IMR-90 (cell line): Measurements from ENCODE around the gene MTHFD2L. TPM values are rescaled to one million over a fixed set of nuclear protein-coding genes. Genes with fewer than 3 reads are reported as not detected.

ENCODE experiments used
- ATAC-seq: fragments of 200-7000 bp; cut with Tn5 transposase; 2 replicates; pipeline ENCODE4 v1.9.1; 2020; ENCODE audit warnings: low read depth, mild to moderate bottlenecking, moderate library complexity
- BruUV-seq: library from RNA; stranded (reverse); fragments of 400-500 nt; replicated peaks from 2 replicates; lab custom pipeline; 2021; lab: Mats Ljungman, UMichigan
- CTCF ChIA-PET: fragments of 300-600 bp; formaldehyde crosslinking; extraction: SDS; loops from one replicate; lab custom pipeline; 2021; ENCODE audit warnings: antibody characterized with exemption; lab: Yijun Ruan, JAX
- POLR2A ChIA-PET: fragments of 300-600 bp; sonication (Branson Sonifier 250); formaldehyde crosslinking; loops from one replicate; lab custom pipeline; 2022; ENCODE audit warnings: antibody characterized with exemption; ENCODE audit not compliant: unreplicated experiment; lab: Charles Lee
- DNase-seq: peaks from one replicate; pipeline ENCODE4 v3.0.0; 2013
- H2AFZ ChIP-seq: replicated peaks from 2 replicates; pipeline ENCODE3; 2013; ENCODE audit warnings: low read length, mild to moderate bottlenecking; ENCODE audit not compliant: poor library complexity
- H2AK5ac ChIP-seq: 2 replicates; pipeline ENCODE4 v1.6.1; 2013; ENCODE audit warnings: low read depth, low read length, inconsistent platforms
- H2AK9ac ChIP-seq: replicated peaks from 2 replicates; pipeline ENCODE3; 2013; ENCODE audit warnings: mild to moderate bottlenecking, low read depth, low read length, moderate library complexity; ENCODE audit not compliant: poor library complexity
- H2BK120ac ChIP-seq: 2 replicates; pipeline ENCODE4 v1.6.1; 2013; ENCODE audit warnings: low read depth, low read length, inconsistent platforms
- H2BK15ac ChIP-seq: 3 replicates; pipeline ENCODE4 v1.6.1; 2013; ENCODE audit warnings: low read depth, low read length, inconsistent platforms
- H2BK20ac ChIP-seq: 2 replicates; pipeline ENCODE4 v1.6.1; 2013; ENCODE audit warnings: low read depth, mild to moderate bottlenecking, inconsistent platforms, low read length, moderate library complexity
- H2BK5ac ChIP-seq: 2 replicates; pipeline ENCODE4 v1.6.1; 2013; ENCODE audit warnings: mild to moderate bottlenecking, low read depth, low read length, inconsistent platforms; ENCODE audit not compliant: poor library complexity, severe bottlenecking
- H3K14ac ChIP-seq: replicated peaks from 2 replicates; pipeline ENCODE4 v1.6.1; 2013; ENCODE audit warnings: low read depth, low read length, inconsistent platforms
- H3K18ac ChIP-seq: 2 replicates; pipeline ENCODE4 v1.6.1; 2013; ENCODE audit warnings: low read depth, low read length, control low read depth
- H3K23ac ChIP-seq: 2 replicates; pipeline ENCODE4 v1.6.1; 2013; ENCODE audit warnings: low read depth, low read length, inconsistent platforms
- H3K27ac ChIP-seq: 2 replicates; pipeline ENCODE4 v1.5.1; 2013; ENCODE audit warnings: mild to moderate bottlenecking, control low read depth, low read length; ENCODE audit not compliant: insufficient read depth
- H3K27me3 ChIP-seq: 2 replicates; pipeline ENCODE4 v1.6.1; 2013; ENCODE audit warnings: low read length; ENCODE audit not compliant: control insufficient read depth, insufficient read depth
- H3K36me3 ChIP-seq: 2 replicates; pipeline ENCODE4 v1.6.1; 2013; ENCODE audit warnings: low read length, mixed read lengths; ENCODE audit not compliant: control insufficient read depth, insufficient read depth
- H3K4ac ChIP-seq: 2 replicates; pipeline ENCODE4 v1.6.1; 2013; ENCODE audit warnings: low read depth, low read length, inconsistent platforms
- H3K4me1 ChIP-seq: 2 replicates; pipeline ENCODE4 v1.6.1; 2013; ENCODE audit warnings: low read length, mixed read lengths; ENCODE audit not compliant: control insufficient read depth, insufficient read depth
- H3K4me2 ChIP-seq: 2 replicates; pipeline ENCODE4 v1.6.1; 2013; ENCODE audit warnings: low read depth, mild to moderate bottlenecking, control low read depth, low read length, moderate library complexity
- H3K4me3 ChIP-seq: 2 replicates; pipeline ENCODE4 v1.5.1; 2013; ENCODE audit warnings: low read depth, mild to moderate bottlenecking, control low read depth, low read length, moderate library complexity; ENCODE audit not compliant: insufficient read depth
- H3K56ac ChIP-seq: 2 replicates; pipeline ENCODE4 v1.6.1; 2013; ENCODE audit warnings: low read length, inconsistent platforms; ENCODE audit not compliant: insufficient read depth; ENCODE audit errors: extremely low read depth
- H3K79me1 ChIP-seq, 2 experiments: 2 replicates each; pipeline ENCODE4 v1.6.1; 2013; ENCODE audit warnings: low read length in 2 of 2, inconsistent platforms in 1 of 2, low read depth in 1 of 2
- H3K9ac ChIP-seq: 2 replicates; pipeline ENCODE4 v1.6.1; 2013; ENCODE audit warnings: low read depth, low read length, control low read depth
- H3K9me1 ChIP-seq: 2 replicates; pipeline ENCODE4 v1.6.1; 2013; ENCODE audit warnings: low read length, inconsistent platforms; ENCODE audit not compliant: insufficient read depth
- H3K9me3 ChIP-seq: 2 replicates; pipeline ENCODE4 v1.6.1; 2013; ENCODE audit warnings: low read length; ENCODE audit not compliant: control insufficient read depth, insufficient read depth
- H4K20me1 ChIP-seq: 2 replicates; pipeline ENCODE4 v1.6.1; 2013; ENCODE audit warnings: low read length, inconsistent platforms; ENCODE audit not compliant: insufficient read depth
- H4K5ac ChIP-seq: 2 replicates; pipeline ENCODE4 v1.6.1; 2013; ENCODE audit warnings: mild to moderate bottlenecking, low read depth, low read length, control low read depth
- H4K8ac ChIP-seq, 2 experiments: 2 replicates each; pipeline ENCODE4 v1.6.1; 2013; ENCODE audit warnings: low read depth in 2 of 2, low read length in 2 of 2, control low read depth in 1 of 2, inconsistent platforms in 1 of 2
- H4K91ac ChIP-seq: 2 replicates; pipeline ENCODE4 v1.6.1; 2013; ENCODE audit warnings: low read depth, low read length, inconsistent platforms; ENCODE audit not compliant: insufficient read depth
- BHLHE40 ChIP-seq: fragments of 150-350 bp; IDR thresholded peaks from 2 replicates; pipeline ENCODE4 v1.6.1; 2016; ENCODE audit warnings: mild to moderate bottlenecking, low read depth, low read length
- CHD1 ChIP-seq: IDR thresholded peaks from 2 replicates; pipeline ENCODE4 v1.6.1; 2012; ENCODE audit warnings: low read depth, low read length, improper control_type of control experiment
- FOS ChIP-seq: fragments of 150-350 bp; IDR thresholded peaks from 2 replicates; pipeline ENCODE4 v1.6.1; 2016; ENCODE audit warnings: low read depth, low read length
- MAFK ChIP-seq: IDR thresholded peaks from 2 replicates; pipeline ENCODE4 v1.6.1; 2012; ENCODE audit warnings: low read depth, low read length, improper control_type of control experiment
- MAZ ChIP-seq: IDR thresholded peaks from 2 replicates; pipeline ENCODE4 v1.6.1; 2012; ENCODE audit warnings: low read depth, mild to moderate bottlenecking, low read length, improper control_type of control experiment, moderate library complexity, borderline replicate concordance
- NFE2L2 ChIP-seq: fragments of 150-350 bp; IDR thresholded peaks from 2 replicates; pipeline ENCODE4 v1.6.1; 2016; ENCODE audit warnings: low read depth, mild to moderate bottlenecking, low read length
- POLR2A ChIP-seq: IDR thresholded peaks from 2 replicates; pipeline ENCODE4 v1.6.1; 2012; ENCODE audit warnings: mild to moderate bottlenecking, low read depth, low read length
- RAD21 ChIP-seq: IDR thresholded peaks from 2 replicates; pipeline ENCODE4 v1.6.1; 2012; ENCODE audit warnings: low read length, improper control_type of control experiment
- RFX5 ChIP-seq: IDR thresholded peaks from 2 replicates; pipeline ENCODE4 v1.8.0; 2012; ENCODE audit warnings: low read depth, mild to moderate bottlenecking, low read length, moderate library complexity
- SMC3 ChIP-seq: fragments of 150-350 bp; IDR thresholded peaks from 2 replicates; pipeline ENCODE4 v1.6.1; 2016; ENCODE audit warnings: low read depth, mild to moderate bottlenecking, antibody characterized with exemption, low read length, moderate library complexity
- WGBS, 2 experiments: methylation state at CpG; one replicate each; pipeline versions ENCODE4 v1.1.5 to v1.1.7; 2013; ENCODE audit warnings: missing lambda C conversion rate in 2 of 2; ENCODE audit not compliant: insufficient read length in 1 of 2; ENCODE audit errors: extremely low coverage in 2 of 2; 5-methylcytosine and 5-hydroxymethylcytosine counted together
- dilution Hi-C: fragments of 300-500 bp; cut with HindIII; formaldehyde crosslinking; loops from one replicate; pipeline ENCODE4 v1.14.3; 2018; ENCODE audit warnings: low sequenced_read_pairs; ENCODE audit not compliant: unreplicated experiment
- in situ Hi-C: fragments of 300-500 bp; cut with MboI; formaldehyde crosslinking; loops from 3 replicates; pipeline ENCODE4 v1.14.3; 2019; ENCODE audit warnings: low sequenced_read_pairs, inconsistent platforms, mixed read lengths
- intact Hi-C: fragments of 100-400 bp; cut with micrococcal nuclease; formaldehyde crosslinking; loops from 2 replicates; pipeline ENCODE4 v1.10.0; 2022
- polyA plus RNA-seq, 3 experiments: library from polyadenylated mRNA; depleted of rRNA; stranded (reverse); fragments of >200 nt; gene quantifications; 2 replicates each; pipeline ENCODE4 v1.2.3, GENCODE V29; 2012; ENCODE audit warnings: low replicate concordance in 1 of 3
- total RNA-seq: library from RNA; depleted of rRNA; stranded (reverse); fragments of >200 nt; gene quantifications from 2 replicates; pipeline ENCODE4 v1.2.3, GENCODE V29; 2012
- TF ChIP-seq, protein P1 (sequence below): conservative IDR thresholded peaks from 2 replicates; pipeline ENCODE4 v1.5.1; 2012; ENCODE audit warnings: mild to moderate bottlenecking, low read depth, low read length, improper control_type of control experiment
- TF ChIP-seq, protein P2 (sequence below): fragments of 150-350 bp; IDR thresholded peaks from 2 replicates; pipeline ENCODE4 v1.6.1; 2017; ENCODE audit warnings: mild to moderate bottlenecking, antibody characterized with exemption, low read length, low read depth
- TF ChIP-seq, protein P3 (sequence below): fragments of 150-350 bp; IDR thresholded peaks from 2 replicates; pipeline ENCODE4 v1.6.1; 2016; ENCODE audit warnings: low read depth, mild to moderate bottlenecking, low read length, moderate library complexity, borderline replicate concordance

The MTHFD2L gene
- total and polyA plus RNA-seq, 2 of the 4 experiments (the other 2 are of a cell fraction) = 2.8 to 4.3 TPM

DNA sequence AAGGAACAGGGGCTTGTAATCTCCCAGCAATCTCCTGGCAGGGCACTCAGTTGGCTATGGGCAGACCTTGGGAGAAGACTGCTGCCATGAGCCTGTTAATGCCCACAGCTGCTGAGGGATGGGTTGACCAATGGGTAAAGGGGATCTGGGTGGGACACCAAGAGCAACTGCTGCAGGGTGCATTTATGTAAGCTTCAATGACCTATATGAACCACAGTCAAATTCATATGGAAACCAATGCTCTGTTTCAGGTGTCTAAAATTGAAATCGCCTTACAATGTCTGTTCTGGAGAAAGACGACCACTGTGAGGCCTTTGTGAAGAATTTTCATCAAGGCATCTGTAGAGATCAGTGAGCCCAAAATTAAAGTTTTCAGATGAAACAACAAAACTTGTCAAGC lies 156.4 kb downstream of the MTHFD2L start:
- no peak overlapping the region for H2AK5ac ChIP-seq
- no peak overlapping the region for H3K27ac ChIP-seq
- no peak overlapping the region for H3K23ac ChIP-seq
- no peaks in the 10 kb centered on the region for H3K79me1 ChIP-seq
- H3K4me2 ChIP-seq = no peak overlapping the region
- H2AFZ ChIP-seq = no peak overlapping the region
- no peak overlapping the region for H4K5ac ChIP-seq
- no peak overlapping the region for H2AK9ac ChIP-seq
- intact Hi-C loops (loop anchor here (5.0 kb wide), 1 partner anchor 652 kb away; no protein-coding TSS in a partner anchor), dilution Hi-C loops (no loop called here), in situ Hi-C loops (loop anchor here (5.0 to 25.0 kb wide), 2 partner anchors 137 to 652 kb away; no protein-coding TSS in a partner anchor)
- BruUV-seq = no TSS peak
- H3K18ac ChIP-seq = no peak overlapping the region
- no peak overlapping the region for H3K4me3 ChIP-seq
- no peaks in the 10 kb centered on the region for H3K9me3 ChIP-seq
- peaks cover 2% of the 10 kb centered on the region; the same call in 1 of the 2 replicates for H3K27me3 ChIP-seq
- TF ChIP-seq, protein P1, sequence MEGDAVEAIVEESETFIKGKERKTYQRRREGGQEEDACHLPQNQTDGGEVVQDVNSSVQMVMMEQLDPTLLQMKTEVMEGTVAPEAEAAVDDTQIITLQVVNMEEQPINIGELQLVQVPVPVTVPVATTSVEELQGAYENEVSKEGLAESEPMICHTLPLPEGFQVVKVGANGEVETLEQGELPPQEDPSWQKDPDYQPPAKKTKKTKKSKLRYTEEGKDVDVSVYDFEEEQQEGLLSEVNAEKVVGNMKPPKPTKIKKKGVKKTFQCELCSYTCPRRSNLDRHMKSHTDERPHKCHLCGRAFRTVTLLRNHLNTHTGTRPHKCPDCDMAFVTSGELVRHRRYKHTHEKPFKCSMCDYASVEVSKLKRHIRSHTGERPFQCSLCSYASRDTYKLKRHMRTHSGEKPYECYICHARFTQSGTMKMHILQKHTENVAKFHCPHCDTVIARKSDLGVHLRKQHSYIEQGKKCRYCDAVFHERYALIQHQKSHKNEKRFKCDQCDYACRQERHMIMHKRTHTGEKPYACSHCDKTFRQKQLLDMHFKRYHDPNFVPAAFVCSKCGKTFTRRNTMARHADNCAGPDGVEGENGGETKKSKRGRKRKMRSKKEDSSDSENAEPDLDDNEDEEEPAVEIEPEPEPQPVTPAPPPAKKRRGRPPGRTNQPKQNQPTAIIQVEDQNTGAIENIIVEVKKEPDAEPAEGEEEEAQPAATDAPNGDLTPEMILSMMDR = no peak
- TF ChIP-seq NFE2L2 = no peak
- TF ChIP-seq, protein P2, sequence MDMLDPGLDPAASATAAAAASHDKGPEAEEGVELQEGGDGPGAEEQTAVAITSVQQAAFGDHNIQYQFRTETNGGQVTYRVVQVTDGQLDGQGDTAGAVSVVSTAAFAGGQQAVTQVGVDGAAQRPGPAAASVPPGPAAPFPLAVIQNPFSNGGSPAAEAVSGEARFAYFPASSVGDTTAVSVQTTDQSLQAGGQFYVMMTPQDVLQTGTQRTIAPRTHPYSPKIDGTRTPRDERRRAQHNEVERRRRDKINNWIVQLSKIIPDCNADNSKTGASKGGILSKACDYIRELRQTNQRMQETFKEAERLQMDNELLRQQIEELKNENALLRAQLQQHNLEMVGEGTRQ = no peak
- no peak for TF ChIP-seq RAD21
- TF ChIP-seq POLR2A = no peak
- no peak for TF ChIP-seq CHD1
- TF ChIP-seq SMC3 = no peak
- TF ChIP-seq BHLHE40 = no peak
- TF ChIP-seq MAZ = no peak
- TF ChIP-seq MAFK = no peak
- TF ChIP-seq FOS = no peak
- no peak for TF ChIP-seq RFX5
- TF ChIP-seq, protein P3, sequence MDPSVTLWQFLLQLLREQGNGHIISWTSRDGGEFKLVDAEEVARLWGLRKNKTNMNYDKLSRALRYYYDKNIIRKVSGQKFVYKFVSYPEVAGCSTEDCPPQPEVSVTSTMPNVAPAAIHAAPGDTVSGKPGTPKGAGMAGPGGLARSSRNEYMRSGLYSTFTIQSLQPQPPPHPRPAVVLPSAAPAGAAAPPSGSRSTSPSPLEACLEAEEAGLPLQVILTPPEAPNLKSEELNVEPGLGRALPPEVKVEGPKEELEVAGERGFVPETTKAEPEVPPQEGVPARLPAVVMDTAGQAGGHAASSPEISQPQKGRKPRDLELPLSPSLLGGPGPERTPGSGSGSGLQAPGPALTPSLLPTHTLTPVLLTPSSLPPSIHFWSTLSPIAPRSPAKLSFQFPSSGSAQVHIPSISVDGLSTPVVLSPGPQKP = no peak
- no peak overlapping the region for H3K14ac ChIP-seq
- H3K4me1 ChIP-seq = no peaks in the 10 kb centered on the region
- H2BK20ac ChIP-seq = no peak overlapping the region
- POLR2A ChIA-PET = no interaction called here
- ATAC-seq (no peak), DNase-seq (no peak)
- H4K91ac ChIP-seq = no peak overlapping the region
- no peaks in the 10 kb centered on the region for H4K20me1 ChIP-seq
- H3K9me1 ChIP-seq = no peaks in the 10 kb centered on the region
- no peak overlapping the region for H2BK5ac ChIP-seq
- no peak overlapping the region for H2BK15ac ChIP-seq
- H3K4ac ChIP-seq = no peak overlapping the region
- WGBS, 2 experiments = no CpG with 5 or more reads among the region's 2 CpGs
- no peak overlapping the region for H3K9ac ChIP-seq
- CTCF ChIA-PET = interaction anchor here (1.3 kb wide), 2 partner anchors 84 to 366 kb away, joined by 3 read pairs; no protein-coding TSS in a partner anchor
- no peaks in the 10 kb centered on the region for H3K36me3 ChIP-seq
- no peak overlapping the region for H4K8ac ChIP-seq
- no peak overlapping the region for H2BK120ac ChIP-seq
- no peak overlapping the region for H3K56ac ChIP-seq
